ENCODE results near the gene MAML3.

DNA sequence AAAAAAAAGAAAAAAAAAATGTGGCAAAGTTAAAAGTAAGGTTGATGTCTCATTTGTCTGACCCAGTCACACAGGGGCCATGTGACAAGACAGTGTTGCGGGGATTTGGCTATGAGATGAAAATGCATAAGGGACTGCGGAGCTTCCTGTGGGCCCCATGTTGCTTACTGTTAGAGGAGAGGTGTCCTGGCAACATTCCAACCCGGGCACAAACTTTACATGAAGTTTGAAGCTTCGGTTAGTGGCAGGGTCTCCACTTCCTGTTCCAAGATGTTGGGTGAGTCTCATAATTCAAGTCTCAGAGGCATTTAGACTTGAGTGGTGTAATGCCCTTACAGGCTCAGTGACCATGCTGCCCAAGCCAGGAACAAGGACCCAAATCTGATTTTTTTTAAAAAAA lies 111.3 kb downstream of the MAML3 start:
- TF ChIP-seq, protein P1, sequence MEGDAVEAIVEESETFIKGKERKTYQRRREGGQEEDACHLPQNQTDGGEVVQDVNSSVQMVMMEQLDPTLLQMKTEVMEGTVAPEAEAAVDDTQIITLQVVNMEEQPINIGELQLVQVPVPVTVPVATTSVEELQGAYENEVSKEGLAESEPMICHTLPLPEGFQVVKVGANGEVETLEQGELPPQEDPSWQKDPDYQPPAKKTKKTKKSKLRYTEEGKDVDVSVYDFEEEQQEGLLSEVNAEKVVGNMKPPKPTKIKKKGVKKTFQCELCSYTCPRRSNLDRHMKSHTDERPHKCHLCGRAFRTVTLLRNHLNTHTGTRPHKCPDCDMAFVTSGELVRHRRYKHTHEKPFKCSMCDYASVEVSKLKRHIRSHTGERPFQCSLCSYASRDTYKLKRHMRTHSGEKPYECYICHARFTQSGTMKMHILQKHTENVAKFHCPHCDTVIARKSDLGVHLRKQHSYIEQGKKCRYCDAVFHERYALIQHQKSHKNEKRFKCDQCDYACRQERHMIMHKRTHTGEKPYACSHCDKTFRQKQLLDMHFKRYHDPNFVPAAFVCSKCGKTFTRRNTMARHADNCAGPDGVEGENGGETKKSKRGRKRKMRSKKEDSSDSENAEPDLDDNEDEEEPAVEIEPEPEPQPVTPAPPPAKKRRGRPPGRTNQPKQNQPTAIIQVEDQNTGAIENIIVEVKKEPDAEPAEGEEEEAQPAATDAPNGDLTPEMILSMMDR (IDR thresholded peaks at IDR 0.05; ENCODE audit: low read depth, low read length, poor library complexity, severe bottlenecking), result no peak
- no peak for TF ChIP-seq EZH2phosphoT487 (IDR thresholded peaks at IDR 0.05; ENCODE audit: borderline replicate concordance, low read length)

Measured in DOHH2 (cell line).